HUES6 (cell line): Measurements from ENCODE around the gene ARHGEF4.

Experiments
- H3K27ac ChIP-seq: 2 replicates; pipeline ENCODE4 v1.7.0; 2013; ENCODE audit warnings: low read depth, mild to moderate bottlenecking, low read length, inconsistent platforms
- H3K27me3 ChIP-seq: 2 replicates; pipeline ENCODE4 v1.6.1; 2013; ENCODE audit warnings: low read length; ENCODE audit not compliant: control insufficient read depth, insufficient read depth
- H3K36me3 ChIP-seq: 2 replicates; pipeline ENCODE4 v1.6.1; 2013; ENCODE audit warnings: low read length; ENCODE audit not compliant: control insufficient read depth, insufficient read depth
- H3K4me1 ChIP-seq: 2 replicates; pipeline ENCODE4 v1.6.1; 2013; ENCODE audit warnings: low read length; ENCODE audit not compliant: control insufficient read depth, insufficient read depth
- H3K4me3 ChIP-seq: 2 replicates; pipeline ENCODE4 v1.5.1; 2013; ENCODE audit warnings: low read depth, low read length
- H3K9ac ChIP-seq: one replicate; pipeline ENCODE4 v1.6.1; 2013; ENCODE audit warnings: mild to moderate bottlenecking, low read length
- H3K9me3 ChIP-seq: 2 replicates; pipeline ENCODE4 v1.6.1; 2013; ENCODE audit warnings: low read depth, low read length; ENCODE audit not compliant: control insufficient read depth, insufficient read depth

Gene ARHGEF4

DNA sequence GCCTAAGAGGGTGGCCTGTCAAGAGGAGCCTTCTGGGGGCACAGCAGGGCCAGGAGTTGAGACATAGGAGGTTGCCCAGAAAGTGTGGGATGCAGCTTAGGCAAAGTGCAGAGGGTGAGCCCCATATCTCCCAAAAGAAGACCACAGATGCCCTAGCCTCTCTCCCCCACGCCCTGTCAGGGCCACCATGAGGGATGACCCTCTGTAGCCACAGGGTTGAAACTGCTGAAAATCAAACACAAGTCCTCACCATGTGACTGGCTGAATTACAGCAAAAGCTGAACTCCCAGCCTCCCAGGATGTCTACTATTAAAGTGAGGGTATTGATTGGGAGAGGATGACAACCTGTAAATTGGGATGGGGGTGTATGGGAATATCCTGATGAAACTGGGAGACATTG, 37.4 kb upstream of the ARHGEF4 start:
- no peak overlapping the region for H3K27ac ChIP-seq
- H3K4me3 ChIP-seq, result no peak overlapping the region
- no peaks in the 10 kb centered on the region for H3K9me3 ChIP-seq
- peaks cover 26% of the 10 kb centered on the region for H3K4me1 ChIP-seq
- H3K36me3 ChIP-seq, result no peaks in the 10 kb centered on the region
- H3K27me3 ChIP-seq, result peaks cover 15% of the 10 kb centered on the region
- H3K9ac ChIP-seq, result no peak overlapping the region

DNA sequence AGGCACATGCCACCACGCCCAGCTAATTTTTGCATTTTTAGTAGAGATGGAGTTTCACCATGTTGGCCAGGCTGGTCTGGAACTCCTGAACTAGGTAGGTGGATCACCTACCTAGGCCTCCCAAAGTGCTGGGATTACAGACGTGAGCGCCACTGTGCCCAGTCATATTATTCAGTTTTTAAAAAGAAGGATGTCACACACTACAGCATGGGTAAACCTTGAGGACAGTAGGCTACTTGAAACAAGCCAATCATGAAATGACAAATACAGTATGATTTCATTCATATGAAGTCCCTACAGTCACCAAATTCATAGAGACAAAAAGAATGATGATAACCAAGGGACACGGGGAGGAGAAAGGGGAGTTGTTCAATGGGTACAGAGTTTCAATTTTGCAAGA, 31.1 kb upstream of the ARHGEF4 start:
- Histone ChIP-seq H3K9ac (no peak overlapping the region), H3K36me3 (no peaks in the 10 kb centered on the region), H3K4me3 (no peak overlapping the region), H3K4me1 (no peaks in the 10 kb centered on the region), H3K9me3 (no peaks in the 10 kb centered on the region), H3K27ac (no peak overlapping the region), H3K27me3 (no peaks in the 10 kb centered on the region)

DNA sequence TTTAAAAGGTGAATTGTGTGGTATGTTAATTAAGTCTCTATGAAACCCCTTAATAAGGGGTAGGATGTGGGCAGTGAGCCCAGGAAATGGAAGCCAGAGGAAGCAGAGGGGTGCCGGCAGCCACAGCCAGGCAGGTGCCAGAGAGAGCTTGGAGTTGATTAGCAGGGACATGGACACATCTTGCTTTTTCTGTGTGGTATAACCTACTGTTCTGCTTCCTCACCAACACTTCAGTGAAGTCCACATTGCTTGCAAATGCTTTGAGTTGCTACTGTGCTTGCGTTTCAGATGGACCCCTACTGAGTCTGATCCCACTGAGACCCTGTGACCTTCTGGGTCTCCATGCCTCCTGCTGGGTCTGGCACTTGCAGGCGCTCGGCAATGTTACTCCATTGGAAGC, 30.3 kb upstream of the ARHGEF4 start:
- H3K36me3 ChIP-seq, result no peaks in the 10 kb centered on the region
- no peak overlapping the region for H3K27ac ChIP-seq
- no peak overlapping the region for H3K4me3 ChIP-seq
- H3K4me1 ChIP-seq, result no peaks in the 10 kb centered on the region
- H3K27me3 ChIP-seq, result no peaks in the 10 kb centered on the region
- no peak overlapping the region for H3K9ac ChIP-seq
- no peaks in the 10 kb centered on the region for H3K9me3 ChIP-seq

DNA sequence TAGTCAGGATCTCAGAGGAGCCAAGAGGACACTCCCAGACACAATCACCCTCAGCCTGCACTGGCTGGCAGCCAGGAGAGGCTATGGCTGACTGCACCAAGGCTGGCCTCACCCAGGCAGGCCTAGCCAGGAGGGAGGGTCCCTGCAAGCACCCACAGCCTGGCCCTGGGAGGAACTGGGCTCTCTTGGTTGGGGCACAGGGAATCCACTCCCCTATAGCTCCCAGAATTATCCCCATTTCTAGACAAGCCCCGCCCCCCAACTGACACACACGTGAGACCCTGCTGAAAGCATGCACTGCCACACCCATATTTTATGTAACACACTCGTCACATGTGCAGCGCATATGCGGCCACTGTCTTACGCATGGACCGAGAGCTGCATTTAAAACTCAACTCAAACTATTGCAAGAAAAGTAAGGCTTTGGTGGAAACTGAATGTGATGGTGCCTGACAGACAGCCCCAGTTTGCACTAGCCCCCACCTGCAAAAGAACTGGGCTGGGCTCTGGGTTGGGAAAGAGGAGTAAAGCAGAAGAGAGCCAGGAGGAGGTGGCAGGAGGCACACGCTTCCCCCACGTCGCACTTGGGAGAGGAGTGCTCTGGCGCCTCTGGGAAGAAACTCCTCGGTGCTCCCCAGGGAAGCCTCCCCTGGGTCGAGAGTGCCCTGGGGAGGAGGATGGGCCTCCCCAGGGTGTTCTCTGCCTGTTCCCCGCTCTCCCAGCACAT, 28.9 kb upstream of the ARHGEF4 start:
- no peaks in the 10 kb centered on the region for H3K4me1 ChIP-seq
- no peak overlapping the region for H3K4me3 ChIP-seq
- no peaks in the 10 kb centered on the region for H3K27me3 ChIP-seq
- H3K36me3 ChIP-seq, result no peaks in the 10 kb centered on the region
- no peaks in the 10 kb centered on the region for H3K9me3 ChIP-seq
- H3K27ac ChIP-seq, result no peak overlapping the region
- no peak overlapping the region for H3K9ac ChIP-seq

DNA sequence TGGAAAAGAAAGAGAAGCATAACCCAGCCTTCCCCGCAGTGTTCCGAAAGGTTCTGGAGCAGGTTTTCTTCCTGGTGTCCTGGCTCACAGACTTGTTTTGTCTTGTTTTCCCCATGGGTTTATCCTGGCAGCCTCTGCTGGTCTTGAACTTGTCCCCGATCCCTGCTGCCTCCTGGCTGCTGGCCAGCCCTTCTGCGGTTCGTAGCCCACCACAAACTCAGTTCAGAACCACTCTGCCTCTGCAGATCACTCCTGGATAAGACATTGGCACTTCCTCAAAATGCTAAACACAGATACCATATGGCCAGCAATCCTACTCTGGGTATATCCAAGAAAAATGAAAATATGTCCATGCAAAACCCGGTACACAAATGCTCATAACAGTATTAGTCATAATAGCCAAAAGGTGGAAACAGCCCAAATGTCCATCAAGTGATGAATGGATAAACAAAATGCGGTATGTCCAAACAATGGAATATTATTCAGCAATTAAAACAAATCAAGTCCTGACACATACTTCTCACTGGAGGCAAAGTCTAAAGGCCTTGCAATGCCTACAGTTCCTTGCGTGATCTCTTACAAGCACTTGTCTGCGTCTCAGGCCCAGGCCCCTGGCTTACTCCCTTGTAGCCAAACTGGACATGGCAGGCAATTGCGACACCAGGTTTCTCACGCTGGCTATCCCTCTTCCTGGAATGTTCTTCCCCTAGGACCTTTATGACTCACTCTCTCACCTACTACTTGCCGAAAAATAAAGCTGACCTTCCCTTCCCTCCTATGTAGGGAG, 28.0 kb upstream of the ARHGEF4 start:
- Histone ChIP-seq H3K4me3 (no peak overlapping the region), H3K36me3 (no peaks in the 10 kb centered on the region), H3K9me3 (no peaks in the 10 kb centered on the region), H3K4me1 (no peaks in the 10 kb centered on the region), H3K27me3 (no peaks in the 10 kb centered on the region), H3K27ac (no peak overlapping the region), H3K9ac (no peak overlapping the region)

DNA sequence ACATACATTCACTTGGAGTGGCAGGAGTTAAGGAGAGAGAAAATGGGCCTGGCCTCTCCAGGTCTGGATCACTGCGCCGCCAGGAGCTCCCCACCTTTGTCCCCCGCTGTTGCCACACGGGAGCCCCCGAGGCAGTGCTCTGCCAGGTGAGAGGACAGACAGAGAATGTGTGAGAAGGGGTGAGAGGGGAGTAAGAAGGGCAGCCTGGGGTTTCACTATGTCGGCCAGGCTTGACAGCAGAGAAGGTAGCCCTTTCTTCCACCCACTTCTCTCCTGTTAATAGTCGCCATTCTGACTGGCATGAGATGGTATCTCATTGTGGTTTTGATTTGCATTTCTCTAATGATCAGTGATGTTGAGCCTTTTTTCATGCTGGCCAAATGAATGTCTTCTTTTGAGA, 26.2 kb upstream of the ARHGEF4 start:
- H3K9ac ChIP-seq, result no peak overlapping the region

DNA sequence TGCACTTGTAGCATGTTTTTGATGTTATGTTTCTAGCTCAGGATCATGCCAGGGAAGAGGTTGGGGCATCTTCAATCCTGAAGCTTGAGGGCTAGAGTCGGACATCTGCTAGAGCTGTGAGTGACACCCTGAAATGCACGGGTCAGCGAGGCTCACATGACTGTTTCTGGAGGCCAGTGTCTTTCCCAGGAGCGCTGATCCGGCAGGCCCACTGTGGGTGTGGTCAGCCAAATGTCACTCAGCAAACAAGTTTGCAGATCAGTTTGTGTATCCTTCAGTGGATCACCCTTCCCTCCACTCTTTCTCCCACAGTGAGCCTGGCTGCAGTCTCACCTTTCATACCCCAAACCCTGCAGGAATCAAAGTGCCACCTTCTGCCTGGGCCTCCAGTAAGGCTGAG, 23.0 kb upstream of the ARHGEF4 start:
- no peaks in the 10 kb centered on the region for H3K4me1 ChIP-seq

More for the DNA sequence above, 26.2 kb upstream of the ARHGEF4 start:
- no peaks in the 10 kb centered on the region for H3K4me1 ChIP-seq
- H3K36me3 ChIP-seq, result no peaks in the 10 kb centered on the region
- H3K4me3 ChIP-seq, result no peak overlapping the region
- no peak overlapping the region for H3K27ac ChIP-seq
- no peaks in the 10 kb centered on the region for H3K9me3 ChIP-seq
- H3K27me3 ChIP-seq, result no peaks in the 10 kb centered on the region

DNA sequence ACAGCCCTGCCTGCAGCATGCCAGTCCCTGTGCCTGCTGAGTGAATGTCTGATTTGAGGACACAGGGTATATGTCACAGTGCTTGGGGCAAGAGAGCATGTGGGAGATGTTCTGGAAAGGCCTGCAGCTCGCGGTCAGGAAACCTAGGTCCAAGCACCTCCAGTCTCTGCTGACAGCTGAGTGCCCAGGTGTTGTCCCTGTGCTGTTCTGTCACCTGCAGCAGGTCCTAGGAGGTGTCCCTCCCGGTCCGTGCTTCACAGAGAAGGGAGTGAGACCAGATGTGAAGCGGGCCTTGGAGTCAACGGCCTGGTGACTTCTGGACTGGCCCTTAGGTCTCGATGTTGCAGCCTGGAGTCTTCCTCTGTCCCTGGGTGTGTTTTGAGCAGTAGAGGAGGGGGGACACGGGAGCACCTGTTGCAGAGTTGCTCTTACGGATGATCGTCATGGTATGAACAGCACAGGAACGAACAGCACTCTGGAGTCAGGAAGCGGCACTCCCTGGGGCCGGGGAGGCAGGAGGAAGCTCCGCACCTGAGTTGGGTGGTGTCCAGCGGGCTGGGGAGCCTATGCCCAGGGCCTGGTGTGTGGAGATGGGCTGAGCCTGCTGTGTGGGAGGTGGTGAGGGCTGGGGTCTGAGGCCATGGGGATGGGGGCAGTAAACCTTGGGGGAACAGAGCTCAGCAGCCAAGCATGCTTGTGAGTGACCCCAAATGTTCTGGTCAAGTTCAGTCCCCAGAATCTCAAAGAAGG, 21.6 kb upstream of the ARHGEF4 start:
- Histone ChIP-seq H3K4me1 (peaks cover 11% of the 10 kb centered on the region), H3K9ac (no peak overlapping the region), H3K9me3 (no peaks in the 10 kb centered on the region), H3K4me3 (no peak overlapping the region), H3K27me3 (no peaks in the 10 kb centered on the region), H3K36me3 (no peaks in the 10 kb centered on the region), H3K27ac (no peak overlapping the region)

More for the DNA sequence above, 23.0 kb upstream of the ARHGEF4 start:
- H3K9ac ChIP-seq, result no peak overlapping the region
- no peaks in the 10 kb centered on the region for H3K36me3 ChIP-seq
- H3K4me3 ChIP-seq, result no peak overlapping the region
- H3K27ac ChIP-seq, result no peak overlapping the region
- H3K27me3 ChIP-seq, result no peaks in the 10 kb centered on the region
- no peaks in the 10 kb centered on the region for H3K9me3 ChIP-seq

DNA sequence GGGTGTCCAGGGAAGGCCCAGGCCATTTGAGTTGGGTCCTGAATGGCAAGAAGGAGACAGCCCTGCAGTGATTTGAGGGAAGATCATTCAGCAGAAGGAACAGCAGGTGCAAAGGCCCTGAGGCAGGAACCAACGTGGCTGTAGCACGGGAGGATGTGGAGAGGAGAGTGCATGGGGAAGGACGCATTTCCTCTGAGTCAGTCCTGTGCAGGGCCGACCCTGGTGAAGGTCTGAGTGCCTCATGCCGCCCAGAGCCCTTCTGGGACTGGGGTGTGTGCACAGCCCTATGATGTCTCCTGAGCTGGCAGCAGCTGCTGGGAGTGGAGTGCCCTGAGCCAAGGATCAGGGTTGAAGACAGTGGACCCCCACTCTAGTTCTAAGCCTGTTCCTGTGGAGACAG, 17.9 kb upstream of the ARHGEF4 start:
- no peak overlapping the region for H3K27ac ChIP-seq
- no peaks in the 10 kb centered on the region for H3K36me3 ChIP-seq
- H3K4me1 ChIP-seq, result peaks cover 18% of the 10 kb centered on the region
- no peaks in the 10 kb centered on the region for H3K27me3 ChIP-seq
- no peak overlapping the region for H3K4me3 ChIP-seq
- no peak overlapping the region for H3K9ac ChIP-seq
- no peaks in the 10 kb centered on the region for H3K9me3 ChIP-seq

DNA sequence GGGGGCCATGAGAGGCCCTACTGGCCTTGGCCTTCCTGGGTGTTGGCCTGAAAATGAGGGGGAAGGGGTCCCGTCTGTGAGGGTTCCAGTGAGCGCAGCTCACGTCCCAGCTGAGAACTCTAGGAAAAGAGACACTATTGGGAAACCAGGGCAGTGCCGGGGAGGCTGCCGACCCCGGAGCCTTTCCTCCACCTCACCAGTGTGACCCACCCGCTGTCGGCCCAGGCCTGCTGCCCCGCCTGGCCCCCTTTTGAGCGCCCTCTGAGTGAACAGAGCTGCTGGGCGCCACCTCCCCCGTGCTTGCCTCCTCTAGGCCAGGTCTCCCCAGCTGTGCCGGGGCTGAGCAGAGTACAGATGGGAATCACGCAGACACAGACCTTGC, 17.5 kb upstream of the ARHGEF4 start:
- no peaks in the 10 kb centered on the region for H3K27me3 ChIP-seq
- no peak overlapping the region for H3K27ac ChIP-seq
- H3K4me1 ChIP-seq, result peaks cover 19% of the 10 kb centered on the region
- no peaks in the 10 kb centered on the region for H3K36me3 ChIP-seq
- no peak overlapping the region for H3K4me3 ChIP-seq
- H3K9ac ChIP-seq, result no peak overlapping the region
- no peaks in the 10 kb centered on the region for H3K9me3 ChIP-seq
